ENCODE results near the gene MAP1LC3B.
"Not testable (repeated sequence)": the region's sequence is repeated elsewhere in the genome, so short reads cannot be mapped to it uniquely, and the experiment has no call there.

Gene MAP1LC3B

DNA sequence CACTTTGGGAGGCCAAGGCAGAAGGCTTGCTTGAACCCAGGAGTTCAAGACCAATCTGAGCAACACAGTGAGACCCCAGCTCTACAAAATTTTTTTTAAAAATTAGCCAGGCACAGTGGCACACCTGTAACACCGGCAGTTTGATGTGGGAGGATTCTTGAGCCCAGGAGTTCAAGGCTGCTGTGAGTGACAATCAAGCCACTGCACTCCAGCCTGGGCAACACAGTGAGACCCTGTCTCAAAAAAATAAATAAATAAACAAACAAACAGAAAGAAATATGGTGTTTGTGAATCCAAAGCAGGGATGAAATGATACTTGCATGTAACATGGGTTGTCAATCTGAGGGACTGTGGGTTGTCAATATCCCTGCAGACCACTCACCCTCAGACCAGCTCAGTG lies 25.2 kb upstream of the MAP1LC3B start:
- Mint-ChIP-seq H3K27me3 (no peaks in the 10 kb centered on the region), H3K9me3 (no peaks in the 10 kb centered on the region), H3K27ac (no peak overlapping the region), H3K4me1 (peaks cover 21% of the 10 kb centered on the region), H3K4me3 (no peak overlapping the region), H3K36me3 (peaks cover 7% of the 10 kb centered on the region)
- ATAC-seq (ENCODE audit: low read depth), result no peak
- DNase-seq (ENCODE audit: low spot score in 2 of 2), result no peak

GRCh38 chr16:87367529-87367928 lies 24.6 kb upstream of the MAP1LC3B start:
- DNase-seq (ENCODE audit: low spot score in 2 of 2) (no peak), ATAC-seq (ENCODE audit: low read depth) (no peak)
- peaks cover 21% of the 10 kb centered on the region for H3K4me1 Mint-ChIP-seq
- no peaks in the 10 kb centered on the region for H3K27me3 Mint-ChIP-seq
- no peak overlapping the region for H3K27ac Mint-ChIP-seq
- H3K9me3 Mint-ChIP-seq, result no peaks in the 10 kb centered on the region
- H3K36me3 Mint-ChIP-seq, result peaks cover 7% of the 10 kb centered on the region
- no peak overlapping the region for H3K4me3 Mint-ChIP-seq

DNA sequence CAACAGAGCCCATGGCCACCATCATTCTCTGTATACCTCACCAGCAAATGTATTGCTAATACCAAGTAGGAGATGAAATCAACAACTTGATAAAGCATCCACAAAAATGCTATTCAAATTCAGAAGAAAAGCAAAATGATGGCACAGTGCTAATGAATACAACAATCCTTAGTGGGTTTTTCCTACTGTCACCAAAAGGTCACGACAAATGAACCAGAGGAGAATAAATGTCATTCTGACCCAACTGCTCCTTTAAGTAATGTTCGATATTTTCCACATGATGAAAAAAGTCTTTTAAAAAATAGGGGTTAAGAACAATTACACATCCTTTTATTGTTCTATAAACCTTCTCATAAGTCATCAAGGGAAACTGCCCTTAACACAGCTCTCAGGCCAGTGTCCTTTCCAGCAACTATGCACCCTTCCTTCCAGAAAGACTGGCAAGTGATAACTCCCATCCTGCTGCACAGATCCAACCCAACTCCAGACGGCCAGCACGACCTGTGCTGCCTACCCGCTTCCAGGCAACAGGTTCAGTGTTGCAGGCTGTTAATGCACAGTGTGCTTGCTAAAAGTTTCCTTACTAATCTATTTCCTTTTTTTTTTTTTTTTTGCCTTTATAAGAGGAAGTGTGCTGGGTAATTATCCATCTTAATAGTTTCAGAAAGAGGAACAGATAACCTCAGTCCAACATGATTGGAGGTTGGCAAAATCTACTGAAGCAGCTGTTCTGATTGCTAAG lies 23.9 kb upstream of the MAP1LC3B start:
- H3K4me3 Mint-ChIP-seq, result no peak overlapping the region
- H3K36me3 Mint-ChIP-seq, result peaks cover 7% of the 10 kb centered on the region
- H3K4me1 Mint-ChIP-seq, result peaks cover 21% of the 10 kb centered on the region
- ATAC-seq (ENCODE audit: low read depth) (peak; percentile 78), DNase-seq (ENCODE audit: low spot score in 2 of 2) (no peak)
- no peaks in the 10 kb centered on the region for H3K27me3 Mint-ChIP-seq
- H3K27ac Mint-ChIP-seq, result peak overlapping the region; percentile 31
- H3K9me3 Mint-ChIP-seq, result no peaks in the 10 kb centered on the region

GRCh38 chr16:87369117-87369765 lies 22.9 kb upstream of the MAP1LC3B start:
- ATAC-seq (ENCODE audit: low read depth), result no peak
- Mint-ChIP-seq H3K4me3 (no peak overlapping the region), H3K27me3 (no peaks in the 10 kb centered on the region), H3K36me3 (peaks cover 5% of the 10 kb centered on the region), H3K4me1 (peaks cover 24% of the 10 kb centered on the region), H3K27ac (no peak overlapping the region), H3K9me3 (no peaks in the 10 kb centered on the region)
- no peak for DNase-seq (ENCODE audit: low spot score in 2 of 2)

GRCh38 chr16:87369796-87370719 lies 22.1 kb upstream of the MAP1LC3B start:
- Mint-ChIP-seq H3K4me3 (no peak overlapping the region), H3K27ac (no peak overlapping the region), H3K27me3 (no peaks in the 10 kb centered on the region), H3K36me3 (peaks cover 3% of the 10 kb centered on the region), H3K4me1 (peaks cover 24% of the 10 kb centered on the region), H3K9me3 (no peaks in the 10 kb centered on the region)
- DNase-seq (ENCODE audit: low spot score in 2 of 2) (no peak), ATAC-seq (ENCODE audit: low read depth) (no peak)

DNA sequence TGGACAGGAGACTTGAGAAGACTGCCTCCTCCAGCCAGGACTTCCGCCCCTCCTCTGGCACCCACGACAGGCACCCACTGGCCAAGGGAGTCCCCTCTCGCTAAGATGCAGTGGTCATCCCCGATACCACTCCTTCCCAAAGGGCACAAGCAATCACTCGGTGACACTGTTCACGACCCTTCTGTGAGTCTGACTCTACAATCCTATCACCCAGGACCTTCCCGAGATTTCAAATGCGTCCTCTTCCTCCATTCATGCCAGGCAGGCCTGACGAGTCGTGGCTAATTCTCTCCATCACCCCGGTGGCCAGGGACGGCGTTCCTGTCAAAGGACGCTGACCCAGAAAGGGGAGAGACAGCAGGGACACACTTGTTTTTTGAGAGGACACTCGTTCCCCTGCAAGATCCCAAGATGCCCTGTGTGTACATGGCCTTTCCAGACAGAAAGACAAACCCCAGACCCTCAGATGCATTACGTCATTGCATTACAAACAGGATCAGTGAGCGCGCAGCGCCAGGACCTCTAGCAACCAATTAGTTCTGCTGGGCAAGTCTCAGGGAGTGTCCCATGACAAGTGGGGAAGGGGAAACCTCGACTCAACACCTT lies 20.8 kb upstream of the MAP1LC3B start:
- H3K4me3 Mint-ChIP-seq, result no peak overlapping the region
- H3K36me3 Mint-ChIP-seq, result peaks cover under 1% of the 10 kb centered on the region
- DNase-seq (ENCODE audit: low spot score in 2 of 2) (no peak), ATAC-seq (ENCODE audit: low read depth) (no peak)
- H3K27ac Mint-ChIP-seq, result no peak overlapping the region
- peaks cover 28% of the 10 kb centered on the region for H3K4me1 Mint-ChIP-seq
- no peaks in the 10 kb centered on the region for H3K27me3 Mint-ChIP-seq
- no peaks in the 10 kb centered on the region for H3K9me3 Mint-ChIP-seq

GRCh38 chr16:87372305-87372704 lies 19.8 kb upstream of the MAP1LC3B start:
- Mint-ChIP-seq H3K4me1 (peaks cover 30% of the 10 kb centered on the region), H3K9me3 (no peaks in the 10 kb centered on the region), H3K27me3 (no peaks in the 10 kb centered on the region), H3K36me3 (peaks cover 3% of the 10 kb centered on the region), H3K4me3 (no peak overlapping the region), H3K27ac (no peak overlapping the region)
- no peak for DNase-seq (ENCODE audit: low spot score in 2 of 2)
- ATAC-seq (ENCODE audit: low read depth), result no peak

- Mint-ChIP-seq H3K4me1 (peaks cover 23% of the 10 kb centered on the region), H3K27ac (no peak overlapping the region), H3K36me3 (peaks cover 5% of the 10 kb centered on the region), H3K4me3 (no peak overlapping the region), H3K27me3 (no peaks in the 10 kb centered on the region), H3K9me3 (no peaks in the 10 kb centered on the region)
- DNase-seq (ENCODE audit: low spot score in 2 of 2) (no peak), ATAC-seq (ENCODE audit: low read depth) (no peak)
Measured at GRCh38 chr16:87374313-87374712, 17.8 kb upstream of the MAP1LC3B start.

DNA sequence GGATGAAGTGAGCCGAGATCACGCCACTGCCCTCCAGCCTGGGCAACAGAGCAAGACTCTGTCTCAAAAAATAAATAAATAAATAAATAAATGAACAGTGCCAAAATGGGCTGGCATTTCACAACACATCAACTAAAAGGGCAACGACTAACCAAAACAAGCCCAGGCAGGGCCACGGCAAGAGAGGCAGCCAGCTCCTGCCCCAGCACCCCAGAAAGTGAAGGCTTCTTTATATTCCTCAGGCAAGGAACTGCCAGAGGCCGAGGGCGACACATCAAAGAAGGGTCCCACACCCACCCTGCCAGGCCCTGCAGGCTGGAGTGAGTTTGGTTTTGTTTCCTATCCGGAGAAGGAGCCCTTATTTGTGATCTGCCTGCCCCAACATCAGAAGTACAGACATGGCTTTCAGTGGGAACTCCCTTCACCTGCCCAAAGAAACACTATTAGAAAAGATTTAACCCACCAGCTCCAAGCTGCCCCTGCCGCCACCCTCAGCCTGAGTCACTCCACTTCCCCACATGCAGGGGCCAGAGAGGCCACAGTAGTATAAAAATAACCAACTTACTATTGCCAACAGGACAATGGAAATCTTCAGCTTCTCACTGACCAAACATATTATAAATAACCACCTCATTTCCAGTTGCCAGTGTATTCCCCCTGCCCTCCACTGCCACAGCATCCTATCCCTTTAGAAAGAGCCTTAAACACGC lies 16.6 kb upstream of the MAP1LC3B start:
- H3K36me3 Mint-ChIP-seq, result peaks cover 5% of the 10 kb centered on the region
- no peaks in the 10 kb centered on the region for H3K27me3 Mint-ChIP-seq
- no peak for DNase-seq (ENCODE audit: low spot score in 2 of 2)
- no peak overlapping the region for H3K27ac Mint-ChIP-seq
- H3K9me3 Mint-ChIP-seq, result no peaks in the 10 kb centered on the region
- ATAC-seq (ENCODE audit: low read depth), result no peak
- peaks cover 25% of the 10 kb centered on the region for H3K4me1 Mint-ChIP-seq
- no peak overlapping the region for H3K4me3 Mint-ChIP-seq

DNA sequence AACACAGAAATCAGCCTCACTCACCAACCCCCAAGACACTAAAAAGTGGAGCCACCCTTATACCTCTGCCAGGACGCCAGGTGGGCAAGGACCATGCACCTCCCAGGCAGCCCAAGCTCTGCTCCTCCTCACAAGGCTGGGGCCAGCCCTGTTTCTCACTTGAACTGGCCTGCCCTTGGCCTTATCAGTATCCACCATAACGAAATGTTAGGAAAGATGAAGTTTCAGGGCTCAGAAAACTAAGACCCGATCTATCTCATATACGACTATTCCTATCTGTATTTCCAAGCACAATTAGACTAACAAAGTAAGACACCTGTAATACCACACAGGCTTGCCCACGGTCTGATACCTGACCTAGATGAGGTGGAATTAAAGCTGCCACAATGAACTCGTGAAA lies 15.5 kb upstream of the MAP1LC3B start:
- ATAC-seq (ENCODE audit: low read depth) (no peak), DNase-seq (ENCODE audit: low spot score in 2 of 2) (no peak)
- Mint-ChIP-seq H3K27ac (no peak overlapping the region), H3K4me3 (no peak overlapping the region), H3K9me3 (no peaks in the 10 kb centered on the region), H3K4me1 (peaks cover 27% of the 10 kb centered on the region), H3K27me3 (no peaks in the 10 kb centered on the region), H3K36me3 (peaks cover 5% of the 10 kb centered on the region)

DNA sequence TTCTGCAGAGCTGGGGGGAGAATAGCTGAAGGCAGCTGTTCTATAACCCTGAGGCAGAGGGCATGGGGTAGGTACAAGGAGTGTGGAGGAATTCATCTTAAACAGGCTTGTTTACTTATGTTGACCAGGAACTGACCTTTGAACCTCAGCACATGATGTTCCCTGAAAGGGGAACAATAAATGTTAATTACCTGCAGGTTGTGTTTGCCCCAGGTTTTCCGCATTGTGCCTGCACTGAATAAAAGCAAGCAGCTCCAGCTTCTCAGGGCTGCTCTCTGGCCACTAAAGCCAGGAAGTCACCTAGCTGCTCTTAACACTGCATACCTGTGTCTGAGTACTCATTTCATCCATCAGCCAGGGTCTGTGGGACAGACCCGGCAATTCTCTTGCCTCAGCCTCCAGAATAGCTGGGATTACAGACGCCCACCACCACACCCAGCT lies 12.8 kb upstream of the MAP1LC3B start:
- DNase-seq (ENCODE audit: low spot score in 2 of 2); H3K27me3 Mint-ChIP-seq; H3K36me3 Mint-ChIP-seq; ATAC-seq (ENCODE audit: low read depth); H3K27ac Mint-ChIP-seq; H3K4me3 Mint-ChIP-seq; H3K9me3 Mint-ChIP-seq: not testable (repeated sequence)
- H3K4me1 Mint-ChIP-seq, result peaks cover 37% of the 10 kb centered on the region

DNA sequence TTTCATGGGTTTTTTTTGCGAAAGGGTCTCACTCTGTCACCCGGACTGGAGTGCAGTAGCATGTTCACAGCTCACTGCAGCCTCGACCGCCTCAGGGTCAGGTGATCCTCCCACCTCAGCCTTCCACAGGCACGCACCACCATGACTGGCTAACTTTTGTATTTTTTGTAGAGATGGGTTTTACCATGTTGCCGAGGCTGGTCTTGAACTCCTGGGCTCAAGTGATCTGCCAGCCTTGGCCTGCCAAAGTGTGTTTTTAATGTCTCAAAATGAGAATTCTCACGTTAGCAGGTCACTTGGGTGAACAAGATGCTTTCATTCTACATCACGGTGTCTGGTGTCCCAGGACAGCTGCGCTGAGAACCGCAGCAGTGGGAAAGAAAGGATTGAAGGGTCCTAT lies 11.7 kb upstream of the MAP1LC3B start:
- DNase-seq (ENCODE audit: low spot score in 2 of 2) (no peak), ATAC-seq (ENCODE audit: low read depth) (no peak)
- peaks cover 37% of the 10 kb centered on the region for H3K4me1 Mint-ChIP-seq
- H3K4me3 Mint-ChIP-seq, result no peak overlapping the region
- H3K9me3 Mint-ChIP-seq, result no peaks in the 10 kb centered on the region
- peaks cover 8% of the 10 kb centered on the region for H3K36me3 Mint-ChIP-seq
- H3K27ac Mint-ChIP-seq, result no peak overlapping the region
- no peaks in the 10 kb centered on the region for H3K27me3 Mint-ChIP-seq

- Mint-ChIP-seq H3K4me3 (peak overlapping the region; percentile 63), H3K9me3 (no peaks in the 10 kb centered on the region), H3K4me1 (peaks cover 34% of the 10 kb centered on the region), H3K27ac (no peak overlapping the region), H3K27me3 (no peaks in the 10 kb centered on the region), H3K36me3 (peaks cover 8% of the 10 kb centered on the region)
- ATAC-seq (ENCODE audit: low read depth) (no peak), DNase-seq (ENCODE audit: low spot score in 2 of 2) (no peak)
Measured at GRCh38 chr16:87380881-87381280, 11.3 kb upstream of the MAP1LC3B start.
